ENCODE measurements around the gene SMIM43. TPM values are rescaled to one million over a fixed set of nuclear protein-coding genes. Genes with fewer than 3 reads are reported as not detected.

The SMIM43 gene
- total RNA-seq, result not detected

- Histone ChIP-seq H3K4me3 (peak within 1 kb of the TSS; percentile 37 to 44), H3K9me3 (no peaks in the 10 kb centered on the region), H3K27me3 (no peaks in the 10 kb centered on the region), H3K36me3 (no peaks in the 10 kb centered on the region), H3K4me1 (peaks cover 0 to 6% of the 10 kb centered on the region in 2 donors), H3K27ac (no peak within 1 kb of the TSS)
- DNase-seq (ENCODE audit: low spot score), result no peak
- TF ChIP-seq CTCF (IDR thresholded peaks at IDR 0.05), result no peak
These were observed at the start of gene SMIM43 for GRCh38 chr4:121764702-121765367. TSS of gene SMIM43 (minus strand) at chr4:121765164. CDS start at chr4:121765105, 59 bp downstream.

- Histone ChIP-seq H3K27me3 (no peaks in the 10 kb centered on the region), H3K4me1 (no peaks in the 10 kb centered on the region), H3K4me3 (no peak overlapping the region), H3K27ac (no peak overlapping the region), H3K36me3 (peaks cover 70% of the 10 kb centered on the region), H3K9me3 (no peaks in the 10 kb centered on the region)
- DNase-seq (ENCODE audit: low spot score), result no peak
- no peak for TF ChIP-seq CTCF (IDR thresholded peaks at IDR 0.05)
These were observed 49.8 kb upstream of the SMIM43 start for GRCh38 chr4:121814756-121815155.

GRCh38 chr4:121811122-121811521 is 46.2 kb upstream of the SMIM43 start:
- H3K27ac ChIP-seq, result no peak overlapping the region
- H3K27me3 ChIP-seq, result no peaks in the 10 kb centered on the region
- DNase-seq (ENCODE audit: low spot score), result no peak
- TF ChIP-seq CTCF (IDR thresholded peaks at IDR 0.05), result no peak
- H3K9me3 ChIP-seq, result no peaks in the 10 kb centered on the region
- H3K4me1 ChIP-seq, result no peaks in the 10 kb centered on the region
- H3K36me3 ChIP-seq, result peaks cover 96% of the 10 kb centered on the region
- no peak overlapping the region for H3K4me3 ChIP-seq

- Histone ChIP-seq H3K9me3 (no peaks in the 10 kb centered on the region), H3K4me1 (peaks cover 0 to 9% of the 10 kb centered on the region in 2 donors), H3K27me3 (no peaks in the 10 kb centered on the region), H3K4me3 (no peak overlapping the region), H3K27ac (no peak overlapping the region), H3K36me3 (peaks cover 70% of the 10 kb centered on the region)
- TF ChIP-seq CTCF (IDR thresholded peaks at IDR 0.05), result no peak
- DNase-seq (ENCODE audit: low spot score), result no peak
These were observed 41.4 kb upstream of the SMIM43 start for GRCh38 chr4:121806411-121806810.

- no peak for TF ChIP-seq CTCF (IDR thresholded peaks at IDR 0.05)
- Histone ChIP-seq H3K4me3 (peak overlapping the region; percentile 54 to 80), H3K36me3 (peaks cover 24% of the 10 kb centered on the region), H3K27me3 (no peaks in the 10 kb centered on the region), H3K9me3 (no peaks in the 10 kb centered on the region), H3K27ac (peak overlapping the region; percentile 82 to 92), H3K4me1 (peaks cover 0 to 15% of the 10 kb centered on the region in 2 donors)
- no peak for DNase-seq (ENCODE audit: low spot score)
These were observed 36.7 kb upstream of the SMIM43 start for GRCh38 chr4:121801715-121802075.
